Thyroid gland (tissue), 4 donors: Measurements from ENCODE around the gene DGKH. TPM values are rescaled to one million over a fixed set of nuclear protein-coding genes. Genes with fewer than 3 reads are reported as not detected.

ENCODE experiments used
- DNase-seq, 2 donors: peaks; one replicate each; pipeline ENCODE4 v3.0.0-alpha.2; 2019
- H3K27ac ChIP-seq, 3 donors: fragments of 200-600 bp; sonication (generic); 1 replicate in 2 of 3; 2 replicates in 1 of 3; pipeline ENCODE4 v1.5.1; 2016 to 2019; ENCODE audit warnings: mild to moderate bottlenecking in 1 of 3, moderate library complexity in 1 of 3
- H3K27me3 ChIP-seq: fragments of 200-600 bp; sonication (generic); one replicate; pipeline ENCODE4 v1.5.1; 2019
- H3K36me3 ChIP-seq, 2 donors: fragments of 200-600 bp; sonication (generic); one replicate each; pipeline ENCODE4 v1.5.1; 2016 to 2019
- H3K4me1 ChIP-seq, 2 donors: fragments of 200-600 bp; sonication (generic); one replicate each; pipeline ENCODE4 v1.5.1; 2017 to 2019
- H3K4me3 ChIP-seq, 3 donors: fragments of 200-600 bp; sonication (generic); replicated peaks in 1 of 3; 1 replicate in 2 of 3; 2 replicates in 1 of 3; pipeline ENCODE4 v1.5.1; 2016; ENCODE audit warnings: mild to moderate bottlenecking in 1 of 3
- H3K9me3 ChIP-seq: fragments of 200-600 bp; sonication (generic); one replicate; pipeline ENCODE4 v1.5.1; 2017
- POLR2A ChIP-seq, 2 donors: fragments of 450-650 bp; IDR thresholded peaks; one replicate each; pipeline ENCODE4 v1.6.1; 2017; ENCODE audit warnings: antibody characterized with exemption in 2 of 2, mild to moderate bottlenecking in 2 of 2, moderate library complexity in 1 of 2
- WGBS, 2 donors: methylation state at CpG; one replicate each; pipeline ENCODE4 v1.1.5; 2017; 5-methylcytosine and 5-hydroxymethylcytosine counted together
- intact Hi-C: fragments of 100-400 bp; cut with DNase I; formaldehyde crosslinking; loops from one replicate; pipeline ENCODE4 v1.15.1; 2023
- total RNA-seq, 4 donors: library from RNA; depleted of rRNA; stranded (reverse); fragments of >200 nt; gene quantifications; one replicate each; pipeline ENCODE4 v1.2.3, GENCODE V29; 2016
- TF ChIP-seq, protein P1 (sequence below), 6 experiments: fragments of 200-600 bp in 3 of 6; fragments of 450-650 bp in 3 of 6; sonication (generic) in 3 of 6; IDR thresholded peaks; one replicate each; pipeline ENCODE4 v1.5.1; 2016 to 2019; ENCODE audit warnings: antibody characterized with exemption in 6 of 6, mild to moderate bottlenecking in 2 of 6, inconsistent platforms in 1 of 6, moderate library complexity in 1 of 6

DGKH gene
- total RNA-seq, 4 donors from 2014 or later: 7.9 to 15.9 (median 12.4) TPM

DNA sequence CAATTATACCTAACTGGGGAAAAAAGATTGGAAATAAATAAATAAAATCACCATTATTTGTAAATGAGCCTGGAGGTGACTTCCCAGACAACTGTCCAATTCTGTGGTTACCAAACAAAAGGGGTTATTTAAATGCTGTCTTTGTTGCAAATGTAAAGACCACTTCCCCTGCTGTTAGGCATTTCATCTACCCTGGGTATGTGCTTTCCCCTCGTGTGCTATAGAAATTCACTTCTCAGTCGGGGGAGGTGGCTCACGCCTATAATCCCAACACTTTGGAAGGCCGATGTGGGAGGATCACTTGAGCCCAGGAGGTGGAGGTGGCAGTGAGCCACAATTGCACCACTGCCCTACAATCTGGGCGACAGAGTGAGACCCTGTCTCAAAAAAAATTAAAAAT lies 121.6 kb downstream of the DGKH start:
- no peak for TF ChIP-seq POLR2A (IDR thresholded peaks at IDR 0.05)
- TF ChIP-seq, protein P1, sequence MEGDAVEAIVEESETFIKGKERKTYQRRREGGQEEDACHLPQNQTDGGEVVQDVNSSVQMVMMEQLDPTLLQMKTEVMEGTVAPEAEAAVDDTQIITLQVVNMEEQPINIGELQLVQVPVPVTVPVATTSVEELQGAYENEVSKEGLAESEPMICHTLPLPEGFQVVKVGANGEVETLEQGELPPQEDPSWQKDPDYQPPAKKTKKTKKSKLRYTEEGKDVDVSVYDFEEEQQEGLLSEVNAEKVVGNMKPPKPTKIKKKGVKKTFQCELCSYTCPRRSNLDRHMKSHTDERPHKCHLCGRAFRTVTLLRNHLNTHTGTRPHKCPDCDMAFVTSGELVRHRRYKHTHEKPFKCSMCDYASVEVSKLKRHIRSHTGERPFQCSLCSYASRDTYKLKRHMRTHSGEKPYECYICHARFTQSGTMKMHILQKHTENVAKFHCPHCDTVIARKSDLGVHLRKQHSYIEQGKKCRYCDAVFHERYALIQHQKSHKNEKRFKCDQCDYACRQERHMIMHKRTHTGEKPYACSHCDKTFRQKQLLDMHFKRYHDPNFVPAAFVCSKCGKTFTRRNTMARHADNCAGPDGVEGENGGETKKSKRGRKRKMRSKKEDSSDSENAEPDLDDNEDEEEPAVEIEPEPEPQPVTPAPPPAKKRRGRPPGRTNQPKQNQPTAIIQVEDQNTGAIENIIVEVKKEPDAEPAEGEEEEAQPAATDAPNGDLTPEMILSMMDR (IDR thresholded peaks at IDR 0.05): no peak
- H3K36me3 ChIP-seq: peaks cover 0 to 5% of the 10 kb centered on the region in 2 donors
- H3K4me3 ChIP-seq: no peak overlapping the region
- WGBS, 2 donors: 79 to 86% methylated on average over 5 of the region's 5 CpGs
- intact Hi-C loops: no loop called here
- H3K27me3 ChIP-seq: no peaks in the 10 kb centered on the region
- no peaks in the 10 kb centered on the region for H3K4me1 ChIP-seq
- H3K27ac ChIP-seq: no peak overlapping the region
- no peaks in the 10 kb centered on the region for H3K9me3 ChIP-seq
- no peak for DNase-seq

DNA sequence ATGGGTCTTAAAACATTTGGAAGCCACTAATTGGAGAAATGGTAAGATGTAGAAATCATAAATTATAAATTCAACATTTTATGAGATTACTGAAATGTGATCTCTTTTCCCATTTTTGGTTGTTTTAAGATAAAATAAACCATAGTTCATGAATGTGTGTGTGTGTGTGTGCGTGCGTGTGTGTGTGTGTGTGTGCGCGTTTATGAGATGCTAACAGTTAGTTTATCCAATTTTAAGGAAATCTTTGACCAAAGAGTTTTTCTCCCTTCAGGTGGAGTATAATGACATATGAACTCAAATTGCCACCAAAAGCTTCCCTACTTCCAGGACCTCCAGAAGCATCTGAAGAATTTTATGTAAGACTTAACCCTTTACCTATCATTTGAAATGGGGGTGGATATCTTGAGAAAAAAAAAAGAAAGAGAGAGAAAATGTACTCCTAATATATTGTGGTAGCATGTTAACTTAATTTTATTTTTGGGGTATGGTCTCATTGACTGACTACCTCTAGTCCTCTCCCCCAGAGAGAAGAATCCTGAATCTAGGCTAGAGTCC lies 125.4 kb downstream of the DGKH start:
- H3K27me3 ChIP-seq: no peaks in the 10 kb centered on the region
- no peak overlapping the region for H3K4me3 ChIP-seq
- no peaks in the 10 kb centered on the region for H3K4me1 ChIP-seq
- WGBS, 2 donors: 83 to 96% methylated on average over 4 of the region's 4 CpGs
- TF ChIP-seq, protein P1 (IDR thresholded peaks at IDR 0.05): no peak
- TF ChIP-seq POLR2A (IDR thresholded peaks at IDR 0.05): no peak
- peaks cover 0 to 4% of the 10 kb centered on the region in 2 donors for H3K36me3 ChIP-seq
- H3K9me3 ChIP-seq: no peaks in the 10 kb centered on the region
- H3K27ac ChIP-seq: no peak overlapping the region
- intact Hi-C loops: no loop called here
- DNase-seq: no peak

- WGBS, 2 donors: 86 to 87% methylated on average over 8 of the region's 8 CpGs
- H3K36me3 ChIP-seq: peaks cover 0 to 4% of the 10 kb centered on the region in 2 donors
Observed at GRCh38 chr13:42174344-42175162, 126.1 kb downstream of the DGKH start.

GRCh38 chr13:42176294-42176693 lies 127.8 kb downstream of the DGKH start:
- no peak for TF ChIP-seq POLR2A (IDR thresholded peaks at IDR 0.05)
- TF ChIP-seq, protein P1 (IDR thresholded peaks at IDR 0.05): no peak
- H3K27me3 ChIP-seq: no peaks in the 10 kb centered on the region
- intact Hi-C loops: no loop called here
- no peaks in the 10 kb centered on the region for H3K4me1 ChIP-seq
- no peak for DNase-seq
- no peaks in the 10 kb centered on the region for H3K9me3 ChIP-seq
- H3K36me3 ChIP-seq: peaks cover 0 to 4% of the 10 kb centered on the region in 2 donors
- no peak overlapping the region for H3K27ac ChIP-seq
- H3K4me3 ChIP-seq: no peak overlapping the region

More at GRCh38 chr13:42174344-42175162, 126.1 kb downstream of the DGKH start:
- DNase-seq: no peak
- intact Hi-C loops: no loop called here
- Histone ChIP-seq H3K27me3 (no peaks in the 10 kb centered on the region), H3K4me3 (no peak overlapping the region), H3K9me3 (no peaks in the 10 kb centered on the region), H3K4me1 (no peaks in the 10 kb centered on the region), H3K27ac (no peak overlapping the region)
- no peak for TF ChIP-seq POLR2A (IDR thresholded peaks at IDR 0.05)
- TF ChIP-seq, protein P1 (IDR thresholded peaks at IDR 0.05): no peak

DNA sequence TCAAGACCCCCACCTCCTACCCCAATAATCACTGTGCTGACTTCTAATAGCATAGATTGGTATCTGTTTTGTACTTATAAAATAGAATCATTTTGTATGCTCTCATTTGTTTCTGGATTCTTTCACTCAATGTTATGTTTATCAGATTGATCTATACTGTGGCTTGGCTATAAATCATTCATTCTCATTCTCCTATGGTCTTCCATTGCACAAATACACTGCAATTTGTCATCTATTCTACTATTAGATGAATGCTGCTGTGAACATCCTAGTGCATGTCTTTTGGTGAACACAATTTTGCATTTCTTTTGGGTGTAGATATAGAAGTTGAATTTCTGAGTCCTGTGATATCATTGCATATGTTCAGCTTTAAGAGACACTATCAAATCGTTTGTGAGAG lies 128.7 kb downstream of the DGKH start:
- 58 to 77% methylated on average over 1 of the region's 1 CpG for WGBS, 2 donors
- H3K27me3 ChIP-seq: no peaks in the 10 kb centered on the region
- peaks cover 0 to 4% of the 10 kb centered on the region in 2 donors for H3K36me3 ChIP-seq
- H3K4me1 ChIP-seq: no peaks in the 10 kb centered on the region
- no peak for DNase-seq
- intact Hi-C loops: no loop called here
- no peaks in the 10 kb centered on the region for H3K9me3 ChIP-seq
- TF ChIP-seq POLR2A (IDR thresholded peaks at IDR 0.05): no peak
- TF ChIP-seq, protein P1 (IDR thresholded peaks at IDR 0.05): no peak
- H3K27ac ChIP-seq: no peak overlapping the region
- no peak overlapping the region for H3K4me3 ChIP-seq
